Measurements from ENCODE around the gene ABCG4. TPM values are rescaled to one million over a fixed set of nuclear protein-coding genes. Genes with fewer than 3 reads are reported as not detected.

ABCG4 gene
- total and polyA plus RNA-seq, 9 of the 15 experiments (the other 6 are each of a cell fraction or from before 2014, with no cell fraction given), result 0.03 to 0.11 (median 0.07) TPM; not detected in 4

DNA sequence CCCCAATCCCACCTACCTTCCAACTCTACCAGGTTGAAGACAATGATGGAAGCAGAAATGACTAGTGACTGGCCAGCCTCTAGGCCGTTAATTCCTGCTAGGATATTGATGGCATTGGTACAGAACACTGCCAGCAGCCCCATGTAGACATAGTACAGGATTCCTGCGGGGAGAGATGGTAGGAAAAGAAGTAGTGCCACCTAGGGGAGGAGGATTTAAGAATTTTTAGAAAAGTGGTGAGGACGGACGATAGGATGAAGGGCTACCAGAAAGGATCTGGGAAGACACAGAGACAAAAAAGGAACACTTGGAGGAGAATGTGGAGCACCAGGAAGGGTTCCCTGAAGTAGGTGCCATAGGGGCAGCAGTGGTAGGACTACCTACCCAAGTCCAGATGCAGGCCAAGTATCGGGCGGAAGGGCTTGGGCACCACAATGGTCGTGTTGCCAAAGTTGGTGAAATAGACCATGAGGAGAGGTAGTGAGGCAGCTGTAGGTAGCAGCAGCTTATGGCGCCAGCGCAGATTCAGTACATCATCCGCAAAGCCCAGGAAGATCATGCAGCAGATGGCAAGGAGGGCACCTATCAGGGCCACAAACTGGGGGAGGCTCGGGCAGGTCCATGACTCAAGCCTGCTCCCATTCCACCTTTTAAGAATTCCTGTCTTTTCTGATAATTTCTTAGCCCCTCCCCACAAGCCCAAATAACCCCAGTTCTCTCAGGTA lies 48.4 kb upstream of the ABCG4 start (continued):
- TF ChIP-seq MTA1 (IDR thresholded peaks at IDR 0.05; ENCODE audit: borderline replicate concordance) (peak; percentile 47; the same call in 1 of the 2 replicates), KAT7 (CRISPR knock-in tag; IDR thresholded peaks at IDR 0.05; ENCODE audit: borderline replicate concordance) (no peak), CBX1 (IDR thresholded peaks at IDR 0.05; ENCODE audit: low read depth) (no peak), CXXC5 (CRISPR knock-in tag; IDR thresholded peaks at IDR 0.05) (no peak), BRD9 (IDR thresholded peaks at IDR 0.05; ENCODE audit: low read depth, partially characterized antibody) (peak; percentile 61), ERF (CRISPR knock-in tag; IDR thresholded peaks at IDR 0.05) (no peak), NBN (IDR thresholded peaks at IDR 0.05; ENCODE audit: low read depth) (0 out of 2 replicates have a peak, but pooled peaks have one; percentile 37), ZZZ3 (IDR thresholded peaks at IDR 0.05) (no peak), RAD21 (CRISPR knock-in tag; conservative IDR thresholded peaks at IDR 0.05 in 1 of 2, IDR thresholded peaks at IDR 0.05 in 1 of 2) (peak; percentile 45 to 62), RBM39 (optimal IDR thresholded peaks at IDR 0.05; ENCODE audit: low read depth, low read length) (no peak), SMC3 (conservative IDR thresholded peaks at IDR 0.05; ENCODE audit: insufficient read depth, low read depth, low read length) (0 out of 2 replicates have a peak, but pooled peaks have one; percentile 22), TBL1XR1 (IDR thresholded peaks at IDR 0.05; ENCODE audit: low read length in 2 of 2) (no peak), RREB1 (CRISPR knock-in tag; IDR thresholded peaks at IDR 0.05) (no peak), ARID2 (IDR thresholded peaks at IDR 0.05) (peak; percentile 11; the same call in 1 of the 2 replicates)
- TF ChIP-seq, protein P1, sequence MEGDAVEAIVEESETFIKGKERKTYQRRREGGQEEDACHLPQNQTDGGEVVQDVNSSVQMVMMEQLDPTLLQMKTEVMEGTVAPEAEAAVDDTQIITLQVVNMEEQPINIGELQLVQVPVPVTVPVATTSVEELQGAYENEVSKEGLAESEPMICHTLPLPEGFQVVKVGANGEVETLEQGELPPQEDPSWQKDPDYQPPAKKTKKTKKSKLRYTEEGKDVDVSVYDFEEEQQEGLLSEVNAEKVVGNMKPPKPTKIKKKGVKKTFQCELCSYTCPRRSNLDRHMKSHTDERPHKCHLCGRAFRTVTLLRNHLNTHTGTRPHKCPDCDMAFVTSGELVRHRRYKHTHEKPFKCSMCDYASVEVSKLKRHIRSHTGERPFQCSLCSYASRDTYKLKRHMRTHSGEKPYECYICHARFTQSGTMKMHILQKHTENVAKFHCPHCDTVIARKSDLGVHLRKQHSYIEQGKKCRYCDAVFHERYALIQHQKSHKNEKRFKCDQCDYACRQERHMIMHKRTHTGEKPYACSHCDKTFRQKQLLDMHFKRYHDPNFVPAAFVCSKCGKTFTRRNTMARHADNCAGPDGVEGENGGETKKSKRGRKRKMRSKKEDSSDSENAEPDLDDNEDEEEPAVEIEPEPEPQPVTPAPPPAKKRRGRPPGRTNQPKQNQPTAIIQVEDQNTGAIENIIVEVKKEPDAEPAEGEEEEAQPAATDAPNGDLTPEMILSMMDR (IDR thresholded peaks at IDR 0.05 in 2 of 3, conservative IDR thresholded peaks at IDR 0.05 in 1 of 3; ENCODE audit: insufficient read depth in 2 of 3, low read depth in 1 of 3, low read length in 3 of 3), result peak; percentile 48 to 77 (median 67); a peak in 5 of 6 replicates
